Stimulated activated CD8-positive, alpha-beta memory T cell treated with anti-CD3 and anti-CD28 coated beads, Interleukin-12 subunit alpha, Interleukin-12 subunit beta, amount 100 ng/mL, for 24 hours (primary cell): ENCODE data around the gene NOP53.
"Not testable (repeated sequence)": the region's sequence is repeated elsewhere in the genome, so short reads cannot be mapped to it uniquely, and the experiment has no call there.

Experiments
- DNase-seq: peaks from one replicate; pipeline ENCODE4 v3.0.0-alpha.2; 2020; ENCODE audit errors: extremely low read depth

NOP53 gene

DNA sequence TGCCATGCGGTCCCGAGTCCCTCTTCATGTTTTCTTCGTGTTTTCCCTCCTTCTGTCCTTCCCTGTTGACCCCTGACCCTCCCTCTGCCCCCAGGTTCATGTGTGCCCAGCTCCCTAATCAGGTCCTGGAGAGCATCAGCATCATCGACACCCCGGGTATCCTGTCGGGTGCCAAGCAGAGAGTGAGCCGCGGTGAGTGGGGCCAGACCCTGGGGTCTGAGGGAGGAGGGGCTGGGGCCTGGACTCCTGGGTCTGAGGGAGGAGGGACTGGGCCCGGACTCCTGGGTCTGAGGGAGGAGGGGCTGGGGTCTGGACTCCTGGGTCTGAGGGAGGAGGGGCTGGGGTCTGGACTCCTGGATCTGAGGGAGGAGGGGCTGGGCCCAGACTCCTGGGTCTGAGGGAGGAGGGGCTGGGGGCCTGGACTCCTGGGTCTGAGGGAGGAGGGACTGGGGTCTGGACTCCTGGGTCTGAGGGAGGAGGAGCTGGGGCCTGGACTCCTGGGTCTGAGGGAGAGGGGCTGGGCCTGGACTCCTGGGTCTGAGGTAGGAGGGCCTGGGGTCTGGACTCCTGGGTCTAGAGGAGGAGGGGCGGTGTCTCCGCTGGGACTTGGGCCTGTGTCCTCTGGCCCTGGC is 26.8 kb upstream of the NOP53 start:
- not testable (repeated sequence) for DNase-seq

DNA sequence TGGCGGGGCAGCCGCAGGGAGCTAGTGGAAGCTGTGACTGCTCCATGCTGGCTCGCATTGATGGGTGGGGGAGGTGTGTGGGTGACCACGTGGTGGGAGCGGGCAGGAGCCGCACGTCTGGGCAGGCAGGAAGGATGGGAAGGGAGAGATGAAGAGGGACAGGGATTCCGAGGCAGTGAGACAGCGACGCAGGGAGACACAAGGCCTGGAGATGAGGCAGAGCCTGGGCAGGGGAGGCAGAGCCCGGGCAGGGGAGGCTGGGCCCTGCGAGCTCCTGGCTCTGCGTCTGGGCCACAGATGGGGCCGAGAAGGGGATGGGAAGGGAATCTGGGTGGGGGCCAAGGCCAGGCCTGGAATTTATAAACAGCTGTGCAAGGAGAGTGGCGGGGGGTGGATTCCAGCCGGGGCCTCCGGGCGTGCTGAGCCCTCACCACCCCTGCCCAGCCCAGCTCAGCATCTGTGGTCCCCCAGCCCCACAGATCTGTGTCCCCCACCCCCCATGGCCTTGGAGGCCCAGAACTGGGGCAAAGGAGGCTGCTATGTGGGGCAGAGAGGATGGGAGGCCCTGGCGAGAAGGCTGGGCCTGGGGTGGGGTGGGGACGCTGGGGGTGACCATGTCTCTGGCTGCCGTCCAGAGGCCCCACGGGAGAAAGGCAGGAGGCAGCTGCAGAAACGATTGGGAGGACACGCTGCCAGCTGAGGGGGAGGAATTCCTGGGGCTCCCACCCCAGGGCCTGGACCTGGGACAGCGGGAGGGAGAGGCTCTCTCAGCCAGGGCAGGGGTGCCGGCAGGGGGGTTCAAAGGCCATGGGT is 26.1 kb upstream of the NOP53 start:
- DNase-seq = no peak

DNA sequence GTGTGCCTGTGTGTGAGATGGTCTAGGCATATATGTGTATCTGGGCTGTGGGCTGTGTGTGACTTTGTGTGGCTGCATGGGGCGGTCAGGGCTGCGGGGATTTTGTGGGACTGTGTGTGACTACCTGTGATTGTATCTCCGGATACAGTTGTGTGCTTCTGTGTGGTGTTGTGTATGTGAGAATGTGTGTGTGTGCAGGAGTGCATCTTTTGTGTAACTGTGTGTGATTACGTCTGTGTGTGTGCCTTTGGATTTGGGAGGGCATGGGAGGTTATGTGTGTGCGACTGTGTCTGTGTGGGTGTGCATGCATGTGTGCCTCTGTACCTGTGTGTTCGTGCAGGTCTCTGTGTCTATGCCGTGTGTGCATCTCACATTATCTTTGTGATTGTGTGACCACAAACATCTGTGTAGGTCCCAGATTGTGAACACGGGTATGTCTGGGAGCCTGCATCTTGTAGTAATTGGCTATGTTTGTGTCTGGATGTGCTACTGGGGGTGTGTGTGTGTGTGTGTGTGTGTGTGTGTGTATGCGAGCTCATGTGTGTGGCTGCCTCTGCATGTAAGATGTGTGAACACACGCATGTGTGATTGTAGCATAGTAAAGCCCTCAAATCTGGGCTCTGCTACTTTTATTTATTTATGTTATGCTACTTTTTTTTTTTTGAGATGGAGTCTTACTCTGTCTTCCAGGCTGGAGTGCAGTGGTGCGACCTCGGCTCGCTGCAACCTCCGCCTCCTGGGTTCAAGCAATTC is 24.5 kb upstream of the NOP53 start:
- no peak for DNase-seq

DNA sequence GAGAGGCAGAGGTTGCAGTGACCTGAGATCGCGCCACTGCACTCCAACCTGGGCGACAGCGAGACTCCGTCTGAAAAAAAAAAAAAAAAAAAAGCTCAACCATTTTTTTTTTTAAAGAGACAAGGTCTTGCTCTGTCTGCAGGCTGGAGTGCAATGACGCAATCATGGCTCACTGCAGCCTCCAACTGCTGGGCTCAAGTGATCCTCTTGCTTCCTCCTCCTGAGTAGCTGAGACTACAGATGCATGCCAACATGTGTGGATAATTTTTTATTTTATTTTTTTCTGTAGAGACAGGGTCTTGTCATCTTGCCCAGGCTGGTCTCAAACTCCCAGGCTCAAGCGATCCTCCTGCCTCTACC is 21.8 kb upstream of the NOP53 start:
- DNase-seq = no peak

DNA sequence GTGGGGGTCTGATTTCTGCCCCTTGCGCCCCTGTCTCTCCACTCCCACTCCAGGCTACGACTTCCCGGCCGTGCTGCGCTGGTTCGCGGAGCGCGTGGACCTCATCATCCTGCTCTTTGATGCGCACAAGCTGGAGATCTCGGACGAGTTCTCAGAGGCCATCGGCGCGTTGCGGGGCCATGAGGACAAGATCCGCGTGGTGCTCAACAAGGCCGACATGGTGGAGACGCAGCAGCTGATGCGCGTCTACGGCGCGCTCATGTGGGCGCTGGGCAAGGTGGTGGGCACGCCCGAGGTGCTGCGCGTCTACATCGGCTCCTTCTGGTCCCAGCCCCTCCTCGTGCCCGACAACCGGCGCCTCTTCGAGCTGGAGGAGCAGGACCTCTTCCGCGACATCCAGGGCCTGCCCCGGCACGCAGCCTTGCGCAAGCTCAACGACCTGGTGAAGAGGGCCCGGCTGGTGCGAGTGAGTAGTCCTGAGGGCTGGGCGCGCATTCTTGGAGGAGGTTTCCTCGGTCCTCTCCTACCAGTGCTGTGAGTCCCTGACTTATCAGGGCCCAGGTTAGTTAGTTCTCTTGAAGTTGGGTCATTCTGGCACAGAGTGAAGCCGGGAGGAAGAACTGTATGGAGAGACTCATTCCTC is 19.5 kb upstream of the NOP53 start:
- no peak for DNase-seq

DNA sequence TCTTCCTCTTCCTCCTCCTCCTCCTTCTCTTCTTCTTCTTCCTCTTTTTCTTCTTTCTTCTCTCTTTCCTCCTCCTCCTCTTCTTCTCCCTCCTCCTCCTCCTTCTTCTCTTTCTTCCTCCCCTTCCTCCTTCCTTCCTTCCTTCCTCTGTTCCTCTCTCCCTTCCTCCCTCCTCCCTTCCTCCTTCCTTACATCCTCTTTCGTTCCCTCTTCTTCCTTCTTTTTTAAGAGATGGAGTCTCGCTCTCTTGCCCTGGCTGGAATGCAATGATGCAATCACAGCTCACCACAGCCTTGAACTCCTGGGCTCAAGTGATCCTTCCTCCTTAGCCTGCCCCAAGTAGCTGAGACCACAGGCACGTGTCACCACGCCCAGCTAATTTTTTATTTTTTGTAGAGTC is 18.9 kb upstream of the NOP53 start:
- no peak for DNase-seq

DNA sequence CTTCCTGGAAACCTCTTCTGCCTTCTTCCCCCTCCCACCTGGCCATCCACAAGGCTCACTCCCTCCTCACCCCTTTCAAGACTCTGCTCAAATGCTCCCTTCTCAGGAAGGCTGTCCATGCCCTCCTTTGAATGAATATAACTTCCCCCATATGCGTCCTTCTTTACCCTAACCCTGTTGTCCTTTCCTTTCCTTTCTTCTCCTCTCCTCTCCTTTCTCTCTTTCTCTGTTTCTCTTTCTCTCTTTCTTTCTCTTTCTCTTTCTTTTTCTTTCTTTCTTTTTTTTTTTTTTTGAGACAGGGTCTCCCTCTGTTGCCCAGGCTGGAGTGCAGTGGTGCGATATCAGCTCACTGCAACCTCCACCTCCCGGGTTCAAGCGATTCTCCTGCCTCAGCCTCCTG is 17.1 kb upstream of the NOP53 start:
- not testable (repeated sequence) for DNase-seq

DNA sequence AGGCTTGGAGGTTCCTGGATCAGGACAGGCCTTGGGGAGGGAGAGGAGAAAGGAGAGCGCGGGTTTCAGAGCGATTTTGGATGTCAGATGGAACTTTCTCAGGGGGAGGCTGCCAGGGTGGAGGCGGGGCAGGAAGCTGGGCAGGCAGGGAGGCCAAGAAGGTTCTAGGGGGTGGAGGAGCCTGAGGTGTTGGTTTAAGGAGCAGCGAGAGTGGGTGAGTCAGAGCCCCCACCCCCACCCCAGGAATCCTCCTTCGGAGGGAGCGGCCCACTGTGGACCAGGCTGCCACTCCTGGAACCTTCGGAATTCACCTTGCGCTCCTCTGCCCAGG is 15.9 kb upstream of the NOP53 start:
- no peak for DNase-seq

DNA sequence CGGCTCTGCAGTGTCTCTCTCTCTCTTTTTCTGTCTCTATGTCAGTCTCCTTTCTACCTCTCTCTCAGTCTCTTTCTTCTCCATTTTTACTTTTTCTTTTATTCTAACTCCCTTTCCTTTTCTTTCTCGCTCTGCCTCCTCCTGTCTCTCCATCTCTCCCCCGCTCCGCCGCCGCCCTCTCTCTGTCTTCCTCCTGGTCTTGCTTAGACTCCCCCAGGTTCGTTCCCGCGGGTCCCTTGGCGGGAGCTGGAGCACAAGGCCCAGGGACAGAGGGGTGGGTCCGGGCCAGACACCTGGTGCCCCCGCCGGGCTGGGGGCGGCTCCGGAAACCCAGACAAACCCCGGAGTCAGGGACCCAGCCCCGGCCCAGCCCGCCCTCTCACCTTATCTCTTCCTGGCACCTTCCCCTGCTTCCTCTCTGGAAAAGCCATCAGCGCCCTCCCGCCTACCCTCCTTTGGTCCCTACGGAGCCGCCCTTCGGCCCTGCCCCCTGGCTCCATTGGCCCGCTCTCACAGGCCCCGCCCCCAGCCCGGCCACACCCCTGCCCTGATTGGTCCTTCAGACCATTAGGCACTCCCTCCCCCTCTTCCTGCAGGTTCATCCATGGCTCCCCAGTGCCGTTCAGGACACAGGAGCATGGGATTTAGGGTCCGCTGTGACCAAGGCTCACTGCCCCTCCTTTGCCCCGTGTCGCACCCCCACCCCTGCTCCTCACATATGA is 15.4 kb upstream of the NOP53 start:
- DNase-seq = no peak

DNA sequence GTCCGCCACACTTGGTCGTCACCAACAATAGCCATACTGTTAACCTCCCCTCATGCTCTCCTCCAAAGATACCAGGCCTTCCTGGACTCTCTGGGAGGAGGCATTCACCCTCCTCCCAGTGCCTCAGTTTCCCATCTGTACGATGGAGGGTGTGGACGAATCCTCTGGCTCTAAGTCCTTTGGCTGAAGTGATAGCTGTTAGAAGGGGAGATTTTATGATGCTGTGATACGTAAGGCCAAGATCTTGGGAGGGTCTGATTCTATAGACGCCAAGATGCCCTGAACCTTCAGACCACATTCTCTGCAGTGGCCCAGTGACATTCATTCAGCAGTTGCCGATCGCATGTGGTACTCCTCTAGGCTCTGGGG is 14.8 kb upstream of the NOP53 start:
- no peak for DNase-seq

DNA sequence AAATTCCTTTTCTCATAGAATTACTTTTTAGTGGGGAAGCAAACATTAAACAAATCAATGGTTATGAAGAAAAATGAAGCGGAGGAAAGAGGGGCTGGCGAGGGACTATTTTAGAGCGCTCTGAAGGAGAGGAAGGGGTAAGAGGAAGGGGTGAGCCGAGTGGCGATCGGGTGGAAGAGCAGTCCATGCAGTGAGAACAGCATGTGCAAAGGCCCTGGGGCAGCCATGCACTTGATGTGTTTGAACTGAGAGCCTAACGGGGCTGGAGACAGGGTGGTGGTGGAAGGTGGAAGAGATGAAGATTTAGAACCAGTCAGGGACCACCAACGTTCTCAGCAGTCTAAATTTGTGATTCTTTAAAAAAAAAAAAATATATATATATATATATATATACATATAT is 14.4 kb upstream of the NOP53 start:
- no peak for DNase-seq

DNA sequence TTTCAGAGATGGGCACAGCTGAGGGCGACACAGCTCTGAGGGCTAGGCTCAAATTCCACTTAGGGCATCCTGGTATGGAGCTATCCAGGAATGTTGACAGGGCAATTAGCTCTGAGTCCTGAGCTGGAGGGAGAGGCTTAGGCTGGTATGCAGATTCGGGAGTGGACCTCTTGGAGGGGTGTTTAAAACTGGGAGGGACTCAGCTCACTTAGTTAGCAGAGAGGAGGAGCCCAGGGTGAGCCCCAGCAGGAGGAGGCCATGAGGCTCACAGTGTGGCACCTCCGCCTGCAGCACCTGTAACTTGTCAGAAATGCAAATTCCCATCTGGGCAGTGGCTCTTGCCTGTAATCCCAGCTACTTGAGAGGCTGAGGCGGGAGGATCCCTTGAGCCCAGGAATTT is 10.2 kb upstream of the NOP53 start:
- no peak for DNase-seq

DNA sequence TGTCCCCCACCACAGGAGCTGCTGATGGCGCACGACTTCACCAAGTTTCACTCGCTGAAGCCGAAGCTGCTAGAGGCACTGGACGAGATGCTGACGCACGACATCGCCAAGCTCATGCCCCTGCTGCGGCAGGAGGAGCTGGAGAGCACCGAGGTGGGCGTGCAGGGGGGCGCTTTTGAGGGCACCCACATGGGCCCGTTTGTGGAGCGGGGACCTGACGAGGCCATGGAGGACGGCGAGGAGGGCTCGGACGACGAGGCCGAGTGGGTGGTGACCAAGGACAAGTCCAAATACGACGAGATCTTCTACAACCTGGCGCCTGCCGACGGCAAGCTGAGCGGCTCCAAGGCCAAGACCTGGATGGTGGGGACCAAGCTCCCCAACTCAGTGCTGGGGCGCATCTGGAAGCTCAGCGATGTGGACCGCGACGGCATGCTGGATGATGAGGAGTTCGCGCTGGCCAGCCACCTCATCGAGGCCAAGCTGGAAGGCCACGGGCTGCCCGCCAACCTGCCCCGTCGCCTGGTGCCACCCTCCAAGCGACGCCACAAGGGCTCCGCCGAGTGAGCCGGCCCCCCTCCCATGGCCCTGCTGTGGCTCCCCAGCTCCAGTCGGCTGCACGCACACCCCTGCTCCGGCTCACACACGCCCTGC is 4.4 kb upstream of the NOP53 start:
- no peak for DNase-seq

DNA sequence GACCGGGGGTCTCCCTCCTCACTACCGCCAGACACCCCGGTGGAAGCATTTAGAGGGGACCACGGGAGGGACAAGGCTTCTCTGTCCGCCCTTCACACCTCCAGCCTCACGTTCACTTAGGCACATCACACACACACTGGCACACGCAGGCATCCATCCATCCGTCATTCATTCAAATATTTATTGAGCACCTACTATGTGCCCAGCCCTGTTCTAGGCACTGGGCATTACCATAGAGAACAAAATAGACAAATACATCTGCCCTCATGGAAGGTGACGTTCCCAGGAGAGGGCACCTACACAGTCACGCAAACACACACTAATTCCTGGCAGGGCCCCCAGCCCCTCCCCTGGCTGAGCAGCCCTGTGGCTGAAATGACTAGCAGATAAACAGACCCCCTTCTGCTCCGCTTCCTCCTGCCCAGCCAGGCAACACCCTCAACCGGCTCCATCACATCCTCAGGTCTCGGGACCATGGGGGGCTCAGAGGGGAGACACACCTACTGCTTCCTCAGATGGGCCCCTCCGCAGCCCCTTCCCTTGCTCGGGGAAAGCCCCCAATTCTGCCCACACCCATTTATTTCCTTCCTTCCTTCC is 3.7 kb upstream of the NOP53 start:
- no peak for DNase-seq

DNA sequence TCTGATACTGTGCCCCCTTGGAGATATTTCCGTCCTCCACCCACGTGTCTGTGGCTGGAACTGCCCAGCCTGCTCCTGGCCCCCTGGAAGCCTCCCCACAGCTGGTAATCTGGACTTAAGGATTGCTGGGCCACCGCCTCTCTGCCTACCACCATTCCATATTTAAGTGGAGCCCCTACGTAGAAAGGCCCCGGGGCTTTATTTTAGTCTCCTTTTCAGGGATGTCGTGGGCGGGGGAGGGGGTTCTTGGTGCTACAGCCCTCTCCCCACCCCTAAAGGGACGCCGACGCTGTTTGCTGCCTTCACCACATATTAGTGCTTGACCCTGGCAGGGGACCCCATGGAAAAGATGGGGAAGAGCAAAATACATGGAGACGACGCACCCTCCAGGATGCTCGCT is 2.7 kb upstream of the NOP53 start:
- no peak for DNase-seq

DNA sequence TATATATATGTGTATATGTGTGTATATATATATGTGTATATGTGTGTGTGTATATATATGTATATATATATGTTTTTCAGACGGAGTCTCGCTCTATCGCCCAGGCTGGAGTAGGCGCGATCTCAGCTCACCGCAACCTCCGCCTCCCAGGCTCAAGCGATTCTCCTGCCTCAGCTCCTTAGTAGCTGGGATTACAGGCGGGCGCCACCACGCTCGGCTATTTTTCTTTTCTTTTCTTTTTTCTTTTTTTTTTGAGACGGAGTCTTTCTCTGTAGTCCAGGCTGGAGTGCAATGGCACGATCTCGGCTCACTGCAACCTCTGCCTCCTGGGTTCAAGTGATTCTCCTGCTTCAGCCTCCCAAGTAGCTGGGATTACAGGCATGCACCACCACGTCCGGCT is 783 bp downstream of the NOP53 start:
- DNase-seq = not testable (repeated sequence)

DNA sequence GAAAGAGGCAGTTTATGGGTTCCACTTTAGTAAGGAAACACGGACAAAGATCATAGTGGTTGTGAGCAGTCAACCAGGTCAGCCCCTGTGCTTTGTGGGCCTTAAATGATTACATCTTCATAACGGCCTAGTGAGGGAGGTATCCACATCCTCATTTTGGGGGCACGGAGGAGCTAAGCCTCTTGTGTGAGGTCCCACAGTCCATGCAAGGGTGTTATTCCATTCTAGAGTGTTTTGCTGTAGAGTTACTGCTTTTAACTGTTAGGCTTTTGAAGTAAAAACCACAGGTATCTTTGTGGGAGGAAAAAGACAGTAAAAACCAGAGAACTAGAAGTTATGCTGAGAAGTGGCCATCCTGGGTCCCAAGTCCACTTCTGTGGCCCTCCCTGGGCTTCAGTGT is 4.0 kb downstream of the NOP53 start:
- DNase-seq = no peak

DNA sequence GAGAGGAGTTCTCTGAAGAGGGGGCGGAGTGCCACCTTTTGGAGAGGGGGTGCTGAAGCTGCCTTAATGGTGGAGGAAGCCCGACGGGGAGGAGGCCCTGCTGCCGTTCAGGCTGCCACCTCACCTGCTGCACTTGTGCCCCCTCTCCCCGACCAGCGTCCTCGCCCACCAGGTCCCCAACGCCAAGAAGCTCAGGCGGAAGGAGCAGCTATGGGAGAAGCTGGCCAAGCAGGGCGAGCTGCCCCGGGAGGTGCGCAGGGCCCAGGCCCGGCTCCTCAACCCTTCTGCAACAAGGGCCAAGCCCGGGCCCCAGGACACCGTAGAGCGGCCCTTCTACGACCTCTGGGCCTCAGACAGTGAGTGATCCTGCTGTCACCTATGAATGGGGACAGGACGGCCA is 5.4 kb downstream of the NOP53 start:
- no peak for DNase-seq

DNA sequence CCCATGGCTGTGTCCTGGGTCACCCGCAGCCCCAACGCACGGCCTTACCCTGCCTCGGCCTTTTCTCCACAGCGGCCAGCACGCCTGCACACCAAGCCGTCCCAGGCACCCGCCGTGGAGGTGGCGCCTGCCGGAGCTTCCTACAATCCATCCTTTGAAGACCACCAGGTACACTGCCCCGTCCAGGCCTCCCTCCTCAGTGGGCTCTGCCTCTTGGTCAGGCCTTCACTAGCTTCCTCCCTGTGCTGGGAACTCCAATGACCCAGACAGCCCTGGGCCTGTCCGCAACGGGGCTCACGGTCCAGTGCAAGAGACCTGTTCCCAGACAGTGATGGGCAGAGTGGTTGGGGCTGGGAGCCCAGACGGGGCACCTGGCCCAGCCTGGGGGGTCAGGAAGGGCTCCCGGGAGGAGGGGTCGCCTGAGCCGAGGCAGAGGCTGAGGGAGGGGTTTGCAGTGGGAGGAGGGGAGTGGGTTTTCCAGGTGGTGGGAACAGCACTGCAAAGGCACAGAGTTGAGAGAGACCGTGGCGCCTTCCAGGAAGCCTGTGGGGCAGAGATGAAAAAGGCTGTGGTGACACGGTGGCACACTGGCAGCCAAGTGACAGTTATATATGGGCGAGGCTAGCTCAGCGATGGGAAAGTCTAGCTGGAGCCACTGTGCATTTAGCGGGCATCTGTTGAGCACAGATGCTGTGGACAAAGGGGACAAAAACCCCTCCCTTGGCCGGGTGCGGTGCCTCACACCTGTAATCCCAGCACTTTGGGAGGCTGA is 7.3 kb downstream of the NOP53 start:
- no peak for DNase-seq
